ENCODE data around the gene PARS2. TPM values are rescaled to one million over a fixed set of nuclear protein-coding genes. Genes with fewer than 3 reads are reported as not detected.

The PARS2 gene
- total RNA-seq, 6 donors from 2014 or later = 1.0 to 4.8 (median 3.9) TPM

GRCh38 chr1:54805466-54805865 lies 41.1 kb upstream of the PARS2 start:
- DNase-seq (no peak), ATAC-seq (ENCODE audit: low FRiP score in 2 of 2) (no peak)
- 78 to 97% methylated on average over 3 of the region's 3 CpGs for WGBS, 2 donors
- no peaks in the 10 kb centered on the region for H3K9me3 ChIP-seq
- no peak overlapping the region for H3K4me3 ChIP-seq
- no peaks in the 10 kb centered on the region for H3K27me3 ChIP-seq
- no peak overlapping the region for H3K27ac ChIP-seq
- H3K36me3 ChIP-seq = no peaks in the 10 kb centered on the region
- peaks cover 4 to 15% (median 11%) of the 10 kb centered on the region in 4 donors for H3K4me1 ChIP-seq
- TF ChIP-seq POLR2A (IDR thresholded peaks at IDR 0.05) = no peak
- no peak for TF ChIP-seq EP300 (IDR thresholded peaks at IDR 0.05)
- TF ChIP-seq POLR2AphosphoS5 (IDR thresholded peaks at IDR 0.05) = no peak
- no peak for TF ChIP-seq CTCF (IDR thresholded peaks at IDR 0.05)

- no peaks in the 10 kb centered on the region for H3K27me3 ChIP-seq
- TF ChIP-seq POLR2A (IDR thresholded peaks at IDR 0.05) (no peak), CTCF (IDR thresholded peaks at IDR 0.05) (no peak), POLR2AphosphoS5 (IDR thresholded peaks at IDR 0.05) (no peak), EP300 (IDR thresholded peaks at IDR 0.05) (no peak)
- H3K9me3 ChIP-seq = no peaks in the 10 kb centered on the region
- DNase-seq (peak in 1 of 2 donors; percentile 34), ATAC-seq (ENCODE audit: low FRiP score in 2 of 2) (no peak)
- H3K36me3 ChIP-seq = no peaks in the 10 kb centered on the region
- WGBS, 2 donors = 71 to 79% methylated on average over 5 to 6 of the region's 6 CpGs
- peaks cover 4 to 21% (median 16%) of the 10 kb centered on the region in 4 donors for H3K4me1 ChIP-seq
- H3K27ac ChIP-seq = no peak overlapping the region
- H3K4me3 ChIP-seq = no peak overlapping the region
These were observed 40.3 kb upstream of the PARS2 start for GRCh38 chr1:54804471-54805132.

GRCh38 chr1:54803761-54804470 lies 39.6 kb upstream of the PARS2 start:
- Histone ChIP-seq H3K9me3 (no peaks in the 10 kb centered on the region), H3K4me1 (peaks cover 4 to 28% (median 22%) of the 10 kb centered on the region in 4 donors), H3K36me3 (no peaks in the 10 kb centered on the region), H3K27me3 (no peaks in the 10 kb centered on the region), H3K4me3 (no peak overlapping the region), H3K27ac (no peak overlapping the region)
- WGBS, 2 donors = 59 to 83% methylated on average over 3 to 4 of the region's 4 CpGs
- TF ChIP-seq EP300 (IDR thresholded peaks at IDR 0.05) (no peak), CTCF (IDR thresholded peaks at IDR 0.05) (no peak), POLR2AphosphoS5 (IDR thresholded peaks at IDR 0.05) (no peak), POLR2A (IDR thresholded peaks at IDR 0.05) (no peak)
- no peak for DNase-seq
- ATAC-seq (ENCODE audit: low FRiP score in 2 of 2) = peak in 1 of 2 donors; percentile 76

GRCh38 chr1:54800899-54801759 lies 36.8 kb upstream of the PARS2 start, which contains the start of gene TTC22:
TTC22 (minus strand) TSS chr1:54801323; CDS start chr1:54801163, 160 bp downstream.
- DNase-seq (peak; percentile 84 to 90), ATAC-seq (ENCODE audit: low FRiP score in 2 of 2) (peak; percentile 66 to 87)
- Histone ChIP-seq H3K4me1 (peaks cover 4 to 31% (median 23%) of the 10 kb centered on the region in 4 donors), H3K4me3 (peak within 1 kb of the TSS; percentile 19 to 62 (median 50)), H3K27ac (peak within 1 kb of the TSS; percentile 56 to 77 (median 69)), H3K36me3 (no peaks in the 10 kb centered on the region), H3K27me3 (no peaks in the 10 kb centered on the region), H3K9me3 (no peaks in the 10 kb centered on the region)
- WGBS, 2 donors = 6 to 8% methylated on average over 12 to 42 of the region's 58 CpGs
- no peak for TF ChIP-seq POLR2AphosphoS5 (IDR thresholded peaks at IDR 0.05)
- peak in 2 of 4 donors; percentile 8 to 53 for TF ChIP-seq POLR2A (IDR thresholded peaks at IDR 0.05)
- peak in 5 of 6 experiments; percentile 29 to 72 (median 65) for TF ChIP-seq CTCF (IDR thresholded peaks at IDR 0.05)
- no peak for TF ChIP-seq EP300 (IDR thresholded peaks at IDR 0.05)

Data from upper lobe of left lung (tissue), 6 donors.